ENCODE data around the gene MARCHF5.

DNA sequence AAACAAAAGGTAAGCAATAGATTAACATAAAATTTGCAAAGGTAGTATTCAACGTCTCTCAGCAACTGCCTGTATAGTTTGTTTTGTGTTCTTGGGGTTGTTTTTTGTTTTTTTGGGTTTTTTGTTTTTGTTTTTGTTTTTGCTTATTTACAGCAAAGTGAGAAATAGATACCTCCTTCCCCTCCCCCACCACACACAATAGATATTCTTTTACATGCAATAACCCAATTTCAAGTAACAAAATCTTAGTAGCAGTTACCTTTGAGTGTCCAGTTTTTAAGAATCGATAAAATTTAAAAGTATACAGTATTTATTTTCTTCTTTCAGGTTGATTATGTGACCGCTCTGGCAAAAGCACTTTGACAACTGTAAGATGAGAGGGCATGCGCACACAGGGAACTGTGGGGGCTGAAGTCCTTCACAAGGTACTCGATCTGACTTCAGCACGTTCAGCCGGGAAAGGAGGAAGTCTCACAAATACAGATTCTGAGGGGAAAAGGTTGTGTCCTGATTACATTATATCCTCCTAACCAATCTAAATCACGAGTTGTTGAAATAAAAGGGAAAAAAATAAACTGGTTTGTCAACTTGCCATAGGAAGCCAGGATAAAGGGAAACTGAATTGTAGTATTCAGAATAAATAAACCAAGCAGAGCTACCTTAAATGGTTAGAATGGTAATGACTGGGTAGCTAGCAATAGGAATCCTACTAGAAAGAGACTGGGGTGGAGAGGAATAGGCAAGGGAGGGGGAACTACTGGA, 47.9 kb upstream of the MARCHF5 start:
- TF ChIP-seq, protein P1, sequence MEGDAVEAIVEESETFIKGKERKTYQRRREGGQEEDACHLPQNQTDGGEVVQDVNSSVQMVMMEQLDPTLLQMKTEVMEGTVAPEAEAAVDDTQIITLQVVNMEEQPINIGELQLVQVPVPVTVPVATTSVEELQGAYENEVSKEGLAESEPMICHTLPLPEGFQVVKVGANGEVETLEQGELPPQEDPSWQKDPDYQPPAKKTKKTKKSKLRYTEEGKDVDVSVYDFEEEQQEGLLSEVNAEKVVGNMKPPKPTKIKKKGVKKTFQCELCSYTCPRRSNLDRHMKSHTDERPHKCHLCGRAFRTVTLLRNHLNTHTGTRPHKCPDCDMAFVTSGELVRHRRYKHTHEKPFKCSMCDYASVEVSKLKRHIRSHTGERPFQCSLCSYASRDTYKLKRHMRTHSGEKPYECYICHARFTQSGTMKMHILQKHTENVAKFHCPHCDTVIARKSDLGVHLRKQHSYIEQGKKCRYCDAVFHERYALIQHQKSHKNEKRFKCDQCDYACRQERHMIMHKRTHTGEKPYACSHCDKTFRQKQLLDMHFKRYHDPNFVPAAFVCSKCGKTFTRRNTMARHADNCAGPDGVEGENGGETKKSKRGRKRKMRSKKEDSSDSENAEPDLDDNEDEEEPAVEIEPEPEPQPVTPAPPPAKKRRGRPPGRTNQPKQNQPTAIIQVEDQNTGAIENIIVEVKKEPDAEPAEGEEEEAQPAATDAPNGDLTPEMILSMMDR (IDR thresholded peaks at IDR 0.05; ENCODE audit: insufficient read depth, low read depth, low read length), result no peak
- no peak for TF ChIP-seq EZH2 (IDR thresholded peaks at IDR 0.05; ENCODE audit: insufficient read depth, low read length)

Data from astrocyte (in vitro differentiated cells and primary cell).